Right forelimb (tissue), 1 donor: Measurements from ENCODE around the gene LRRC34.
A peak's percentile ranks its signal among the peaks of the same experiment; 100 is the strongest.

Source experiments
- DNase-seq: peaks from one replicate; pipeline ENCODE4 v3.0.0-alpha.2; 2018

Gene LRRC34

GRCh38 chr3:169764312-169764881 is 48.3 kb downstream of the LRRC34 start:
- DNase-seq = peak; percentile 85

GRCh38 chr3:169760479-169760878 is 52.2 kb downstream of the LRRC34 start:
- DNase-seq = no peak

GRCh38 chr3:169759256-169759655 is 53.4 kb downstream of the LRRC34 start:
- DNase-seq = no peak

GRCh38 chr3:169758359-169758994 is 54.2 kb downstream of the LRRC34 start:
- DNase-seq = no peak

- no peak for DNase-seq
These were observed 57.2 kb downstream of the LRRC34 start for GRCh38 chr3:169755488-169755887.

GRCh38 chr3:169754711-169755110 is 58.0 kb downstream of the LRRC34 start:
- no peak for DNase-seq

GRCh38 chr3:169751875-169752274 is 60.8 kb downstream of the LRRC34 start:
- no peak for DNase-seq

GRCh38 chr3:169750665-169751064 is 62.0 kb downstream of the LRRC34 start:
- no peak for DNase-seq

- DNase-seq = no peak
These were observed 64.0 kb downstream of the LRRC34 start for GRCh38 chr3:169748670-169749069.

GRCh38 chr3:169746924-169747323 is 65.8 kb downstream of the LRRC34 start:
- no peak for DNase-seq

GRCh38 chr3:169744366-169745054 is 68.2 kb downstream of the LRRC34 start:
- DNase-seq = no peak
